ENCODE data around the gene RFTN2.
"Not testable (repeated sequence)": the region's sequence is repeated elsewhere in the genome, so short reads cannot be mapped to it uniquely, and the experiment has no call there.

The RFTN2 gene

DNA sequence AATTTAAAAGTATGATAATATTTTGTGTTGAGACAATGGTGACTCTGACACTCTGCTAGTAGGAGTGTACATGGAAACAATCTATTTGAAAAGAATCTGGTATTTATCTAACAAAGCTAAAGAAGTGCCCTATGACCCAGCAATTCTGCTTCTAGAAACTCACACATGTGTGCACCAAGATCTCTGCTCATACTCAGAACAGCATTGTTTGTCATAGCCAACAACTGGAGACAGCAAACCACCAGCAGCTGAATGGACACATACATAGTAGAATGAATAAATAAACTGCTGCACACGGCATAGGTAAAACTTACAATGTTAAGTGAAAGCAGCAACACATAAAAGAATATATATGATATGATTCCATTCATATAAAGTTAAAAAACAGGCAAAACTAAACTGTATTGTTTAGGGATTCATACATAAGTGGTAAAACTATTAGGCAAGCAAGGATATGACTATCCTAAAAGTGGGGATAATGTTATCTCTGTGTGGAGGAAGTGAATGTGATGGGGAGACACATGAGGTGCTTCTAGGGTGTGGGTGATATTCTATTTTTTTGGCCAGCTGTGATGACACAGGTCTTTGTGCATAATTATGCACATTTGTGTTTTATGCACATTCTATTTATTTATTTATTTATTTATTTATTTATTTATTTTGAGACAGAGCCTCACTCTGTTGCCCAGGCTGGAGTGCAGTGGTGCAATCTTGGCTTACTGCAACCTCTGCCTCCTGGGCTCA, 71.1 kb downstream of the RFTN2 start:
- Histone ChIP-seq H3K4me1 (ENCODE audit: insufficient read depth, low read length) (peaks cover 3% of the 10 kb centered on the region; the same call in 1 of the 2 replicates), H3K9ac (ENCODE audit: low read depth, low read length) (no peak overlapping the region), H3K36me3 (ENCODE audit: insufficient read depth, low read length) (no peaks in the 10 kb centered on the region; the same call in 1 of the 2 replicates), H3K9me3 (ENCODE audit: control insufficient read depth, insufficient read depth, low read length) (no peaks in the 10 kb centered on the region)

GRCh38 chr2:197601726-197602125, 73.7 kb downstream of the RFTN2 start:
- Histone ChIP-seq H3K9ac (ENCODE audit: low read depth, low read length) (no peak overlapping the region), H3K36me3 (ENCODE audit: insufficient read depth, low read length) (no peaks in the 10 kb centered on the region; the same call in 1 of the 2 replicates), H3K9me3 (ENCODE audit: control insufficient read depth, insufficient read depth, low read length) (no peaks in the 10 kb centered on the region), H3K4me1 (ENCODE audit: insufficient read depth, low read length) (peaks cover 9% of the 10 kb centered on the region)

DNA sequence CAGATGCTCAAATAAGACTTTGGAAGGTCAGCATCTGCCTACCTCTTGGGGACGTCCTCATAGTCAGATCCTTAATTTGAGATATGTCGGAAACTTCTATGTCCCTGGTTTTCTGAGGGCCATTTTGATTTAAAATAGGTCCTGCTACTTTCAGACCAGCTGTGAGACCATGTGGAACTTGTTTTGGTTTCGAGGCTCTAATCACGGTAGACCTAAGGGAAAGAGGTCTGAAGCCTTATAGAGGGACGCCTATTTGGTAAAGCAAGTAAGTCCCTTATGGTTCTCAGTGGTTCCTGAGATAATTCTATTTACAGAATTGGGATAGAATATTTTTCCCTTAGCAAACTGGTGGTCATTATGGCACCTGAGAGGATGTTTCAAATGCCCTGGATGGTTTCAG, 75.1 kb downstream of the RFTN2 start:
- Histone ChIP-seq H3K4me1 (ENCODE audit: insufficient read depth, low read length) (peaks cover 13% of the 10 kb centered on the region), H3K9ac (ENCODE audit: low read depth, low read length) (no peak overlapping the region), H3K9me3 (ENCODE audit: control insufficient read depth, insufficient read depth, low read length) (peaks cover 5% of the 10 kb centered on the region), H3K36me3 (ENCODE audit: insufficient read depth, low read length) (no peaks in the 10 kb centered on the region; the same call in 1 of the 2 replicates)

DNA sequence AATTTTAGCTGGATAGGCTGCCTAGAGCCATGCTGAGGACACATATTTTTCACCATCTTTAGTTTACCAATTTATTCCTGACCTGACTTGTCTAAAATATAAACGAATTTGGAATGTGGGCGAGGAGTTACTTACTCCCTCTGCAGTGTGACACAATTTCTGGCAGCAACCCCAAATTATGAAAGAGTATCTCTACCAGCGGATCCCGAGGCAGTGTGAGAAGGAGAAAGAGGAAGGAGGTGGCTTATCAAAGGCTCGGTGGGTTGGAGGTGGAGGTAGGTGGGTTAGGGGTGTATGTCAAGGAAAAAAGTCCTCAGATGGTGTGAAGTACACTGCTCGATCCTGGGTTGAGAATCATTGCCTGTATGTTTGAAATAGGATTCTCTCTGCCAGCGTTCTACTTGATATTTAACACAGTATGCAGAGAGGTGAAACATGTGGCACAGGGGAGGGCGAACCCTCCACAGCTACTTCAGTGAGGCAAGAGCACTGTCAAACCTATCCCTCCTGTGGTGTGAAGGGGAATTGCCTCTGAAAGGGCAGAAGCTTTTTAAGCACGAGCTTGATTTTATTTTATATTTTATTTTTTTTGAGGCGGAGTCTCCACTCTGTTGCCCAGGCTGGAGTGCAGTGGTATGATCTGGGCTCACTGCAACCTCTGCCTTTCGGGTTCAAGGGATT, 76.0 kb downstream of the RFTN2 start:
- H3K9ac ChIP-seq (ENCODE audit: low read depth, low read length) = no peak overlapping the region
- peaks cover 5% of the 10 kb centered on the region for H3K9me3 ChIP-seq (ENCODE audit: control insufficient read depth, insufficient read depth, low read length)
- no peaks in the 10 kb centered on the region; the same call in 1 of the 2 replicates for H3K36me3 ChIP-seq (ENCODE audit: insufficient read depth, low read length)
- H3K4me1 ChIP-seq (ENCODE audit: insufficient read depth, low read length) = peaks cover 13% of the 10 kb centered on the region

- H3K36me3 ChIP-seq (ENCODE audit: insufficient read depth, low read length) = no peaks in the 10 kb centered on the region; the same call in 1 of the 2 replicates
- H3K9me3 ChIP-seq (ENCODE audit: control insufficient read depth, insufficient read depth, low read length) = peaks cover 5% of the 10 kb centered on the region
- no peak overlapping the region for H3K9ac ChIP-seq (ENCODE audit: low read depth, low read length)
- peaks cover 13% of the 10 kb centered on the region for H3K4me1 ChIP-seq (ENCODE audit: insufficient read depth, low read length)
Measured at GRCh38 chr2:197598450-197598849, 76.9 kb downstream of the RFTN2 start.

GRCh38 chr2:197597166-197597565, 78.2 kb downstream of the RFTN2 start:
- peaks cover 5% of the 10 kb centered on the region for H3K9me3 ChIP-seq (ENCODE audit: control insufficient read depth, insufficient read depth, low read length)
- H3K9ac ChIP-seq (ENCODE audit: low read depth, low read length) = no peak overlapping the region

GRCh38 chr2:197596766-197597165, 78.6 kb downstream of the RFTN2 start:
- Histone ChIP-seq H3K9ac (ENCODE audit: low read depth, low read length) (no peak overlapping the region), H3K36me3 (ENCODE audit: insufficient read depth, low read length) (no peaks in the 10 kb centered on the region; the same call in 1 of the 2 replicates), H3K4me1 (ENCODE audit: insufficient read depth, low read length) (peaks cover 13% of the 10 kb centered on the region), H3K9me3 (ENCODE audit: control insufficient read depth, insufficient read depth, low read length) (peaks cover 5% of the 10 kb centered on the region)

More at GRCh38 chr2:197597166-197597565, 78.2 kb downstream of the RFTN2 start:
- H3K36me3 ChIP-seq (ENCODE audit: insufficient read depth, low read length) = no peaks in the 10 kb centered on the region; the same call in 1 of the 2 replicates
- H3K4me1 ChIP-seq (ENCODE audit: insufficient read depth, low read length) = peaks cover 13% of the 10 kb centered on the region

DNA sequence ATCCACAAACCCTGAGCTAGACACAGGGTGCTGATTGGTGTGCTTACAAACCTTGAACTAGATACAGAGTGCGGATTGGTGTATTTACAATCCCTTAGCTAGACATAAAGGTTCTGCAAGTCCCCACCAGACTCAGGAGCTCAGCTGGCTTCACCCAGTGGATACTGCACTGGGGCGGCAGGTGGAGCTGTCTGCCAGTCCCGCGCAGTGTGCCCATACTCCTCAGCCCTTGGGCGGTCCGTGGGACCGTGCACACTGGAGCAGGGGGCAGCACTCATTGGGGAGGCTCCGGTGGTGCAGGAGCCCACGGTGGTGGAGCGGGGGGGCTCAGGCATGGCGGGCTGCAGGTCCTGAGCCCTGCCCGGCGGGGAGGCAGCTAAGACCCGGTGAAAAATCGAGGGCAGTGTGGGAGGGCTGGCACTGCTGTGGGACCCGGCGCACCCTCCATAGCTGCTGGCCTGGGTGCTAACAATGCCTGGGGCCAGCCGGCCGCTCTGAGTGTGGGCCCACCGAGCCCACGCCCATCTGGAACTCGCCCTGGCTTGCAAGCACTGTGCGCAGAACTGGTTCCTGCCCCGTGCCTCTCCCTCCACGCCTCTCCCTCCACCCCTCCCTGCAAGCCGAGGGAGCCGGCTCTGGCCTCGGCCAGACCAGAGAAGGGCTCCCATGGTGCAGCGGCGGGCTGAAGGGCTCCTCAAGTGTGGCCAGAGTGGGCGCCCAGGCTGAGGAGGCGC, 83.9 kb downstream of the RFTN2 start:
- Histone ChIP-seq H3K9ac (ENCODE audit: low read depth, low read length) (no peak overlapping the region), H3K9me3 (ENCODE audit: control insufficient read depth, insufficient read depth, low read length) (peaks cover 9% of the 10 kb centered on the region), H3K36me3 (ENCODE audit: insufficient read depth, low read length) (no peaks in the 10 kb centered on the region; the same call in 1 of the 2 replicates), H3K4me1 (ENCODE audit: insufficient read depth, low read length) (peaks cover 16% of the 10 kb centered on the region)

GRCh38 chr2:197587255-197587654, 88.1 kb downstream of the RFTN2 start:
- H3K36me3 ChIP-seq (ENCODE audit: insufficient read depth, low read length); H3K9ac ChIP-seq (ENCODE audit: low read depth, low read length); H3K9me3 ChIP-seq (ENCODE audit: control insufficient read depth, insufficient read depth, low read length): not testable (repeated sequence)
- peaks cover 29% of the 10 kb centered on the region for H3K4me1 ChIP-seq (ENCODE audit: insufficient read depth, low read length)

GRCh38 chr2:197580166-197580565, 95.2 kb downstream of the RFTN2 start:
- H3K36me3 ChIP-seq (ENCODE audit: insufficient read depth, low read length) = peaks cover 12% of the 10 kb centered on the region; the same call in 1 of the 2 replicates
- not testable (repeated sequence) for H3K9ac ChIP-seq (ENCODE audit: low read depth, low read length)
- peaks cover 18% of the 10 kb centered on the region; the same call in 1 of the 2 replicates for H3K4me1 ChIP-seq (ENCODE audit: insufficient read depth, low read length)
- H3K9me3 ChIP-seq (ENCODE audit: control insufficient read depth, insufficient read depth, low read length) = peaks cover 11% of the 10 kb centered on the region

DNA sequence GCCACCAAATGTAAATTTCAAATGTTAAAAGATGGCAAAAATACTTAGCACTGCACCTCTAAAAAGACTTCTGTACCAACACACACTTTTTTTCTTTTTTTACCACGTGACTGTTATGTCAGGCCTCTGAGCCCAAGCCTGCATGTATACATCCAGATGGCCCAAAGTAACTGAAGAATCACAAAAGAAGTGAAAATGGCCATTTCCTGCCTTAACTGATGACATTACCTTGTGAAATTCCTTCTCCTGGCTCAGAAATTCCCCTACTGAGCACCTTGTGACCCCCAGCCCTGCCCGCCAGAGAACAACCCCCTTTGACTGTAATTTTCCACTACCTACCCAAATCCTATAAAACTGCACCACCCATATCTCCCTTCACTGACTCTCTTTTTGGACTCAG, 97.1 kb downstream of the RFTN2 start:
- not testable (repeated sequence) for H3K9ac ChIP-seq (ENCODE audit: low read depth, low read length); H3K36me3 ChIP-seq (ENCODE audit: insufficient read depth, low read length)
- peaks cover 15% of the 10 kb centered on the region; the same call in 1 of the 2 replicates for H3K4me1 ChIP-seq (ENCODE audit: insufficient read depth, low read length)
- peaks cover 25% of the 10 kb centered on the region for H3K9me3 ChIP-seq (ENCODE audit: control insufficient read depth, insufficient read depth, low read length)

DNA sequence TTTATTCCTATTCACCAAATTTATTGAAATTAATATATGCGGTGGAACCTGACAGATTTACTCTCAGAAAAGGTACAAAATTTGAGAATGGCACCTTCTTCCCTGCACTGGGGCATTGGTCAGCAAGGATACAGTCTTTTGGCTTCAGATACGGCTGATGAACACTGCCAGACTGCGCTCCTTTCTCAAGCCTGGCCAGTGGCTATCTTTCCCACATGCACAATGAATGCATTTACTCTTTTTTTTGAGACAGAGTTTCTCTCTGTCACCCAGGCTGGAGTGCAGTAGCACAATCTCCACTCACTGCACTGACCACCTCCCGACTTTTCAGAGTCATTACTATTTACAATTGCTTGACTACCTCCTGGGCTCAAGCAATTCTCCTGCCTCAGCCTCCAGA, 97.9 kb downstream of the RFTN2 start:
- Histone ChIP-seq H3K9me3 (ENCODE audit: control insufficient read depth, insufficient read depth, low read length) (peaks cover 30% of the 10 kb centered on the region), H3K4me1 (ENCODE audit: insufficient read depth, low read length) (peaks cover 15% of the 10 kb centered on the region; the same call in 1 of the 2 replicates), H3K36me3 (ENCODE audit: insufficient read depth, low read length) (peaks cover 5% of the 10 kb centered on the region; the same call in 1 of the 2 replicates), H3K9ac (ENCODE audit: low read depth, low read length) (no peak overlapping the region)

DNA sequence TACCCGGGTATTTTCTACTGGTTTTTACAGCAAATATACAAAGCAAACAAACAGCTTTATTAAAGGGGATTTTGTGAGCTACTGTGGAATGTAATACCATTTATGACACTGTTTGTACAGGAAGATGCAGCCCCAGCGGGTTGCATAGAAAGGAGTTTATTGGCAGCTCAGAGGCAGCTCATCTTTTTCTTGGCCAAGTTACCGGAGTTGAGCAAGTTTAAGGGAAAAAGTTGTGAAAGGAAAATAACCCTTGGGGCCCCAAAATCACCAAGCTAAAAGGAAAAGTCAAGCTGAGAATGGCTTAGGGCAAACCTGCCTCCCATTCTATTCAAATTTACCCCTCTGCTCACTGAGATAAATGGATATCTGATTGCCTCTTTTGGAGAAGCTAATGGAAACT, 98.8 kb downstream of the RFTN2 start:
- Histone ChIP-seq H3K36me3 (ENCODE audit: insufficient read depth, low read length) (peaks cover 5% of the 10 kb centered on the region; the same call in 1 of the 2 replicates), H3K4me1 (ENCODE audit: insufficient read depth, low read length) (peaks cover 15% of the 10 kb centered on the region; the same call in 1 of the 2 replicates), H3K9ac (ENCODE audit: low read depth, low read length) (no peak overlapping the region), H3K9me3 (ENCODE audit: control insufficient read depth, insufficient read depth, low read length) (peaks cover 35% of the 10 kb centered on the region)

DNA sequence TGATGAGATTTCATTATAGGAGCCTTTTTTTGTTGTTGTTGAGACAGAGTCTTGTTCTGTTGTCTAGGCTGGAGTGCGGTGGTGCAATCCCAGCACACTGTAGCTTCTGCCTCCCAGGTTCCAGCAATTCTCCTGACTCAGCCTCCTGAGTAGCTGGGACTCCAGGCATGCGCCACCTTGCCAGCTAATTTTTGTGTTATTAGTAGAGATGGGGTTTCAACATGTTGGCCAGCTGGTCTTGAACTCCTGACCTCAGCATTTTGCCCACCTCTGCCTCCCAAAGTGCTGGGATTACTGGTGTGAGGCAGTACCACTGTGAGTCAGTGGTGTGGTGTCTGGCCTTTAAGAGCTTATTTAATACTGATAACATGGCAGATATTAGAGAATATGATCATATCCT, 99.4 kb downstream of the RFTN2 start:
- Histone ChIP-seq H3K9ac (ENCODE audit: low read depth, low read length) (no peak overlapping the region), H3K9me3 (ENCODE audit: control insufficient read depth, insufficient read depth, low read length) (peaks cover 35% of the 10 kb centered on the region), H3K36me3 (ENCODE audit: insufficient read depth, low read length) (peaks cover 4% of the 10 kb centered on the region; the same call in 1 of the 2 replicates), H3K4me1 (ENCODE audit: insufficient read depth, low read length) (peaks cover 15% of the 10 kb centered on the region; the same call in 1 of the 2 replicates)
